Measurements from ENCODE around the gene CPXM2. TPM values are rescaled to one million over a fixed set of nuclear protein-coding genes. Genes with fewer than 3 reads are reported as not detected.

Gene CPXM2
- 23.6 TPM for total RNA-seq

DNA sequence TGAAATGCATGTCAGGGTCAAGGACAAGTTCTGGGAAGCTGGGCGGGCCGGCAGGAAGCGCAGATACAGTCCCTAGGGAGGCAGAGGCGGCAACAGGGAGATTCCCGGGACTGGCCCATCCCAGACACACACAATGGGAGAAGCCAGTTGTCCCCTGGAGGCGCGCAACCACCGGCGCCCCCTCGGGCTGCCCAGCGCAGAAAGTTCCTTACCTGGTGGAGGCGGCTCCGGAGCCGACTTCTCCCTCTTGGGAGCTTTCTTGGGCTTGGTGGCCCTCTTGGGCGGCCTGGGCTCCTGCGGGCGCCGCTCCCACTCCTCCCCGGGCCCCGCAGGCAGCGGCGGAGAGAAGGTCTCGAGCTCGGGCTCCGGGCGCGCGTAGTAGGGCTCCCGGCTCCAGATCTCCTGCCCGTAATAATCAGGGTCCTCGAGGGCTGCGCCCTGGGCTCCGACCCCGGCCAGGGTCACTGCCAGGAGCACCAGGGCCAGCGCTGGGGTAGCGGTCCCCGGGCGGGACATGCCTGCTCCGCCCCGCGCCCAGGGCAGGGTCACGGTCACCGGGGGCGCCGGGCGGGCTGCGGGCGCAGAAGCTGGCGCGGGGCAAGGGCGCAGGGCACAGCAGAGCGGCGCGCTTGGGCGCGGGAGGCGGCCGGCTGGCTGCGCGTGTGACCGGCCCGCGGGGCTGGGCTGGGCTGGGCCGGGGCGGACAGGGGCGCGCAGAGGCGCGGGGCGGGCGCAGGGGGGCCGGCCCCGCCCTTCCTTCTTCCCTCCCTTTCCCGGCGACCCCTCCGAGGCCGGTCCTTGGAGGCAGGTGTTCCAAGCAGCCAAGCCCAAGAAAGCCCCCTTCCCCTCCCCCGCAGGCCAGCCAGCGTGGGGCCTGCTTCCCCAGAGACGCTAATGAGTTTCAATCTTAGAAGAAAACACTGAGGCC, at the start of gene CPXM2:
CPXM2 (minus strand) TSS at position 664 of the 928 bp plus-strand sequence; CDS start at position 516, 148 bp downstream.
- no peak for DNase-seq (ENCODE audit: low spot score)

DNA sequence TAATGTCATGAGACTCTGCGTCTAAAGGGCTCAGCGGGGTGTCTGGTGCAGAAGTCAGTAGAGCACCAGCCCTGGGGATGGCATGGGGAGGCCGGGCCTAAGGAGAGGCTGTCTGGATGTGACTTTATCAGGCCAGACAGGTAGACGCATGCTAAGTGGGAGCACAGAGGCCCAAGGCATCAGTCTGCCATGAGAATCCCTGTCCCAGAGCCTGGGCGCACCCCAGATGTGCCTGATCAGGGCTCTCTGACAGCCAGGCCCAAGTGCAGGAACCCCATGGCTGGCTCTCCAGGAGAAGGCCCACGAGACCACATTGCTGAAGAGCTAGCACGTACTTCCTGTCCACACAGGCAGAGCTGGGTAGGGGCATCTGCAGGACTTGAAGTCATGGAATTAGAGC, 48.0 kb upstream of the CPXM2 start:
- no peak for DNase-seq (ENCODE audit: low spot score)

- no peak for DNase-seq (ENCODE audit: low spot score)
Observed at GRCh38 chr10:123938890-123939289, 47.3 kb upstream of the CPXM2 start.

DNA sequence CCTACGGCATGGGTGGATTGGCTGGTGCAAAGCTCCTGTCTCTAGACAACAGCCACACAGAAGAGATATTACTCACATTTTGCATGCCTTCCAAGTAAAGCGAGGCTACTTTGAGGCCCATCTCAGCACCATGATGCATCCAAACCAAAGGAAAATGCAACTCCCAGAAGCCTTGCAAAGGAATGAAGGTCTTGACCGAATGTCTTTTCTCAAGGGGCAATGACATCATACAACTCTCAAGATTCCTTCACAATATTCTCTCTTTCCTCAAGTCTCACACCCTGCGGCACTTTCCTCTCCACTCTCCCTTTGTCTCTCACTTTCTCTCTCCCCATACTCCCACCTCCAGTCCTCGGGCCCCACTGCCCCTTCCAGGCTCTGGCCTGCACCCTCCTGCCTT, 44.8 kb upstream of the CPXM2 start:
- DNase-seq (ENCODE audit: low spot score): no peak

DNA sequence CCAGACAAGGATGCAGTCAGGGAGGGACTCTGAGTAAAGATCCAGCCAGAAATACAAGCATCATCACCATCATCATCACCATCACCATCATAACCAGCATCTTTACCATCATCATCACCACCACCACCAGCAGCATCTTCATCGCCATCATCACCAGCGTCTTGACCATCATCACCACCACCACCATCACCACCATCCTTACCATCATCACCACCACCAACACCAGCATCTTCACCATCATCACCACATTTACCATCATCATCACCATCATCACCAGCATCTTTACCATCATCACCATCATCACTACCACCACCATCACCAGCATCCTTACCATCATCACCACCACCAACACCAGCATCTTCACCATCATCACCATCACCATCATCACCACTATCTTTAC, 44.1 kb upstream of the CPXM2 start:
- DNase-seq (ENCODE audit: low spot score): no peak

DNA sequence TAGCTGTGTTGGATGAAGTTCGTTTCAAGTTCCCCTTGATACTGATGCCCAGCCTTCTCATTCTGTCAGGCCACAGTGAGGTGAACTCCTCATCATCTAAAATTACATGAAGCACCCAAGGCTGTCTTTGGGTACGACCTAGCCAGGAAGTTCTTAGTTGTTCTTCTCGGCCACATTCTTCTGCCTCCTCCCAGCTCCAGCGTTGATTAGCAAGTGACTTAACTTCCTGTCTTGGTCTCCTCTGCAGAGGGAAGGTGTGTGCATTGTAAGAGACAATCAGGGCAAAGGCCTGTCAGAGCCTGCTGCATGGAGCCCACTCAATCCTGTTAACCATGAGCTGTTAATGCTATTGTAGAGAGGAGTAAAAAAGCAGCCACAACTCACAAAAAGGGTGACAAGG, 43.2 kb upstream of the CPXM2 start:
- DNase-seq (ENCODE audit: low spot score): no peak

GRCh38 chr10:123930340-123931001, 38.9 kb upstream of the CPXM2 start:
- DNase-seq (ENCODE audit: low spot score): no peak

GRCh38 chr10:123929791-123930190, 38.2 kb upstream of the CPXM2 start:
- DNase-seq (ENCODE audit: low spot score): no peak

DNA sequence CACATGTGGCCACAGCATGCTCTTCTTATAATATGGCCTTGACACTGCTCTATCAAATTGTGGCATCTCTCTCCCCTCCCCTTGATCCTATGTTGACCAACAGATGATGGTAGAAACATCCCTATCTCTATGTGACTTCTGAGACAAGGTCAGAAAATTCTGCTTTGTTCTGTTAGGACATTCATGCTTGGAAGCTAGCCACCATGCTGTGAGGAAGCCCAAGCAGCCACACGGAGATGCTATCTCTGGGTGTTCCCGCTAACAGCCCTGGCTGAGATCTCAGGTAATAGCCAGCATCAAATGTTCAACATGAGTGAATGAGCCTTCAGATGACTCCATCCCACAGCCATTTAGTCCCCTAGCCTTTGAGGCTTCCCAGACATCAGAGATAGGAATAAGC, 36.8 kb upstream of the CPXM2 start:
- no peak for DNase-seq (ENCODE audit: low spot score)

DNA sequence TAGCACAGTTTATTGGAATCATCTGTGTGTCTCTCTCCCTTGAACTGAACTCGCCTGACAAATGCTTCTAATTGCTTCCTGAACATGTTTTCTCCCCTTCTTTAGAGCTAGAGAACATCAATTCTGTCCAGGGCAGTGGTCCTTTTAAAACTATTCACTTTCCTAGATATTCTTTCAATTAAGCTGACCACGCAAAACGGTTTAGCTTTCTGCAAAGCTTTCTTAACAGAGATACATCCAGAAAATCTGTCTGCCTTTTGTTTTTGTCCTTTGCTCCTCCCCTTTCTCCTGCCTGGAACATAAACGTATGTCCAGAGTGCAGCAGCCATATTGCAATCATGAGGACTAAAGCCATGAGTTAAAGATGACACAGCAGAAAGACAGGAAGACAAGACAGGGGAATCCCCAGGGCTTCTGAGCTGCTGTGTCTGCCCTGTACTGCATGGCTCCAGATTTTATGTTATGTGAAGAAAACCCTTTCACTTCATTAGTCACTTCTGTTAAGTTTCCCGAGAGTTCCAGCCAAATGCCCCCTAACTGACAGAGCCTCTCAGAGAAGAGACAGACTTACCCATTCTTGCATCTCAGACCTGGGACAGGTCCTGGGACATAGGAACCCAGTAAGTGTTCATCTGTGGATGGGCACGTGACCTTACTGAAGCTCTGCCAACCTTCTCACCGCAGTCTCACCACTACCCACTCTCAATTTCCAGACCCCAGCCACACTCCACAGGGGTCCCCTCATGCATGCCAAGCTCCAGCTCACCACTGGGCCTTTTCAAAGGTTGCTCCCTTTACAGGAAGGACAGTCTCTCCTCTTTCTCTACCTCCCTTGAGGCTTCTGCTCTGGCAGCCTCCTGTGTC, 35.0 kb upstream of the CPXM2 start:
- no peak for DNase-seq (ENCODE audit: low spot score)

DNA sequence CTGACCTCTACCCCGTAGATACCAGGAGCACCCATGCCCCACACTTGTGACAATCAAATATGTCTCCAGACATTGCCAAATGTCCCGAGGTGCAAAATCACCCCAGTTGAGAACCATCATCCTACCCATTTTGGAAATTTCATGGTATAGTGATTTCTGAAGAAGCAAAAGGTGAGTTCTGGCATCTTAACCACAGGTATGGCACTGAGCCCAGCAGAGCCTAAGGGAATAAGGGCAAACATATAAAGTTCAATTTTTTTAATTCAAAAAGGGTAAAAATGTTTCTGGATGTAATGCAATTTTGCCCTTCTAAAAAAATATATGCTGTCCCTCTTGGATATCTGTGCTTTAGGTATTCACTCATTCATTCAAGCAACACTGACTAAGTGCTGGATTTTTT, 30.5 kb upstream of the CPXM2 start:
- no peak for DNase-seq (ENCODE audit: low spot score)

DNA sequence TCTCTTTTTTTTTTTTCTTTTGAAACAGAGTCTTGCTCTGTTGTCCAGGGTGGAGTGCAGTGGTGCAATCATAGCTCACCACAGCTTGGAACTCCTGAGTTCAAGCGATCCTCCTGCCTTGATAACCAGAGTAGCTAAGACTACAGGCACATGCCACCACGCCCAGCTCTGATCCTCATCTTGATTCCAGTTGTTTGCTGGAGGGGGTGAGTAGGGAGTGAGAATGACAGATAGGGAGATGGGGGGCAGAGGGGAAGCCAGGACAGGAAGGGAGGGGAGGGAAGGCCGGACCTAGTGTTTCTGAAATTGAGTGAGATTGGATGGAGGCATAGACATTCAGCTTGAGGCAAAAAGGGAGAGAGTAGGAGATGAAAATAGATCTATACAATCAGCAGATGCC, 25.2 kb upstream of the CPXM2 start:
- DNase-seq (ENCODE audit: low spot score): no peak

DNA sequence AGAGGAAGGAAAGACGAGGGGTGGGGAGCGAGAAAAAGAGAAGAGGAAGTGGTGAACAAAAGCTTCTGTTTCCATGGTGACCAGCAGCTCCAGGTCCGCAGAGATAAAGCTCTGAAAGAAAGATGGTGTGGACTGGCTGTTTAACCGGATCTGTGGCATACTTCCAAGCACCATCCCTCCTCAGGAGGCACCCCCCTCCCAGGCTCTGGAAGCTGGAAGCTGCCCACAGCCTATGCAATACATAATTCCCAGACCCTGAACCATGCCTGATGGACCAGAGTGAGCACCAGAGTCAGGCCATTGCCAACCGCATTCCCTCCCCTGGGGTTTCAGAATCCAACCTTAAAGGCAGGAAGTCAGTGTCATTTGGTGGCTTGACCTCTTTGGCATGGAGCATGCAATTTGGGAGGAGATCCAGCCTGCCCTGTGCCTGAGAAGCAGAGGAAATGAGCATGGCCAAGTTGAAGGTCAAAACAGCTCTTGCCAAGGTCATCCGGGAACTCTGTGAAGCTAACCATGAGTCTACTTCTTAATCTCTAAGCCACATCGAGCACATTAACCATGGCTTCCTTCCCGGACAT, 22.2 kb upstream of the CPXM2 start:
- no peak for DNase-seq (ENCODE audit: low spot score)

DNA sequence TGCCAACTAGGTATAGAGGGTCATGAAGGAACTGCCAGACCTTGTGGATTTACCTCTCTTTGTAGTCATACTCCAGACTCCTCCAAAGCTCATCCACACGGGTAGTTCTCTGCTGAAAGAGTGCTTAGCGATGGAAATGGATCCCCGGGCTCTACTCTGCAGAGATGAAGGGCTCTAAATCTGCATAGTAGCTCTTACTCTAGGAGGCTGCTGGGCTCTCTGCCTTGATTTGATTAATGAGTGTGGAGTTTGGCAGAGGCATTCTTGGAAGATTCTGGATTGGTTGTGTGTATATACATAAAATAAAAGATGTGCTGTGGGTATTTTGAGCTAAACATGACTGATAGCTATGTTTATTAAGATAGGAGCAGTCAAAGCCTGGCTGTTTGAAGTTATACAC, 21.3 kb upstream of the CPXM2 start:
- no peak for DNase-seq (ENCODE audit: low spot score)

GRCh38 chr10:123912466-123912865, 20.9 kb upstream of the CPXM2 start:
- no peak for DNase-seq (ENCODE audit: low spot score)

GRCh38 chr10:123911866-123912265, 20.3 kb upstream of the CPXM2 start:
- no peak for DNase-seq (ENCODE audit: low spot score)

- DNase-seq (ENCODE audit: low spot score): no peak
Observed at GRCh38 chr10:123909866-123910265, 18.3 kb upstream of the CPXM2 start.

DNA sequence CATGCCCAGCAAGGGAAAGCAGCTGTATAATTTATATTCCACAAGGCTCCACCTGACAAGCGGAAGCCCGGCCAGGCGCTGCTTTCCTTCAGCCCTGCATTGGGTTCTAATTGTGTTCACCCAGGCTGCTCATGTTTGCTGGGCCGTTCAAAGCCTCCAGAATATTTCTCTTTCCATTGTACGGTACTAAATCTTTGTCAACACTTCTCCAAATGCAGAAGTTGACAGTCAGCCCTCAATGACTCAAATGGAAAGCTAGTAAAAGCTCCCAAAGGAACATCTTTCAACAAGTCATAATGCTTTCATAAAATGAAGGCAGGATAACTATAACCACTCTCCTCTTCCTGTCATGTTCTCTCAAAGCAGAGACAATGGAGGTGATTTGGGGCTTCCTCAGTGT, 17.8 kb upstream of the CPXM2 start:
- DNase-seq (ENCODE audit: low spot score): no peak

DNA sequence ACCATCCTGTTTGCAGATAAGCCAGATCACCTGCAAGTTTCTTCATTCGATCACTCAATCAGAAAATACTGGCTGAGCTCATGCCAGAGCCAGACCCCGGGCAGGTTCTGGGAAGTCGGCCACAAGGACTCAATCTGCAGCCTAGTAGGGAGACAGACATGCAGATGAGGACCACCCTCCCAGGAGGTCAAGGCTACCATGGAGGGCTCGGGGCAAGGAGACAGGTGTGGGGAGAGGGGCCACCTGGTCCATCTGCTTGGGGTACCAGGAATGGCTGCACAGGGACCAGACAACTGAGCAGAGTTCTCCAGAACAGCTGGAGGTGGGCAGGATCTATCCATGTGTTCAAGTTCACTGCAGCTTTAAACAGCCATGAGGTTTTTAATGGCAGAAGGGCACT, 16.8 kb upstream of the CPXM2 start:
- no peak for DNase-seq (ENCODE audit: low spot score)

- DNase-seq (ENCODE audit: low spot score): no peak
Observed at GRCh38 chr10:123906884-123907652, 15.5 kb upstream of the CPXM2 start.

DNA sequence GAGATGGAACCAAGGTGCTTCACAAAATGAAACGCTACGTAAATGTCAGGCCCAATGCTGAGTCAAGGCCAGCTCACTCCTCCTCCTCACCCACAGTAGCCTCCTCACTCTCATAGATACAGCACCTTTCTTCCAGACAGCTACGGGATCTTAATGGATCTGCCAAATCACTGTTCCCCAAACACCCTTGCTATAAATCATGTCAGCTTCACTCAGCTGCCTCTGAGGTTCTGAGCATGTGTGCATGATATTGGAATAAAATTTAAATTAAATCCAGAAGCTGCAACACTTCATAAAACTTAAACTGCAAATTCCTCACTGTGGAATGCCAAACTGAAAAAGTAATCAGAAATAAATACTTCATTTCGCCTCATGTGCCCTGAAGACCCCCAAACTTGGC, 14.7 kb upstream of the CPXM2 start:
- no peak for DNase-seq (ENCODE audit: low spot score)

All from ureter (tissue), 1 donor.